CD4-positive, CD25-positive, alpha-beta regulatory T cell (primary cell): ENCODE measurements around the gene NR5A2. TPM values are rescaled to one million over a fixed set of nuclear protein-coding genes. Genes with fewer than 3 reads are reported as not detected.
A peak's percentile ranks its signal among the peaks of the same experiment; 100 is the strongest.

Experiments used
- ATAC-seq, 2 donors: fragments of 150-1000 bp; cut with Tn5 transposase; one replicate each; pipeline ENCODE4 v1.10.0; 2021; ENCODE audit warnings: low read depth in 2 of 2, moderate number of reproducible peaks in 2 of 2, moderate library complexity in 1 of 2
- DNase-seq, 3 donors: peaks; one replicate each; pipeline versions ENCODE4 v3.0.0 to v3.0.0-alpha.2; 2012 to 2022; ENCODE audit warnings: mixed read lengths in 1 of 3
- H3K27ac ChIP-seq: one replicate; pipeline ENCODE4 v1.7.0; 2013; ENCODE audit warnings: mild to moderate bottlenecking, low read length; ENCODE audit not compliant: insufficient read depth, poor library complexity, severe bottlenecking
- H3K27me3 ChIP-seq: one replicate; pipeline ENCODE4 v1.7.0; 2013; ENCODE audit warnings: low read length; ENCODE audit not compliant: control insufficient read depth, insufficient read depth
- H3K36me3 ChIP-seq: one replicate; pipeline ENCODE4 v1.7.0; 2013; ENCODE audit warnings: mild to moderate bottlenecking, low read length, moderate library complexity; ENCODE audit not compliant: control insufficient read depth, insufficient read depth
- H3K4me1 ChIP-seq: 2 replicates; pipeline ENCODE4 v1.7.0; 2013; ENCODE audit warnings: mild to moderate bottlenecking, low read length; ENCODE audit not compliant: insufficient read depth, control insufficient read depth, poor library complexity, severe bottlenecking
- H3K4me3 ChIP-seq: one replicate; pipeline ENCODE4 v1.7.0; 2013; ENCODE audit warnings: low read depth, mild to moderate bottlenecking, low read length, moderate library complexity
- H3K9me3 ChIP-seq, 2 experiments: 1 replicate in 1 of 2; 2 replicates in 1 of 2; pipeline ENCODE4 v1.7.0; 2013; ENCODE audit warnings: low read length in 2 of 2, mild to moderate bottlenecking in 1 of 2, moderate library complexity in 1 of 2; ENCODE audit not compliant: control insufficient read depth in 2 of 2
- H3K27ac Mint-ChIP-seq, 3 donors: one replicate each; pipeline ENCODE4 v1.8.0; 2020 to 2022; ENCODE audit warnings: mild to moderate bottlenecking in 3 of 3, mixed read lengths in 3 of 3, moderate library complexity in 2 of 3
- H3K27me3 Mint-ChIP-seq: one replicate; pipeline ENCODE4 v1.8.0; 2022; ENCODE audit warnings: mild to moderate bottlenecking, mixed read lengths
- H3K36me3 Mint-ChIP-seq: one replicate; pipeline ENCODE4 v1.8.0; 2020; ENCODE audit warnings: mixed read lengths
- H3K4me1 Mint-ChIP-seq, 4 donors: one replicate each; pipeline ENCODE4 v1.8.0; 2020 to 2022; ENCODE audit warnings: mixed read lengths in 4 of 4, mild to moderate bottlenecking in 1 of 4
- H3K4me3 Mint-ChIP-seq, 4 donors: one replicate each; pipeline ENCODE4 v1.8.0; 2020 to 2022; ENCODE audit warnings: mild to moderate bottlenecking in 4 of 4, mixed read lengths in 4 of 4, moderate library complexity in 3 of 4
- H3K9me3 Mint-ChIP-seq, 7 donors: one replicate each; pipeline ENCODE4 v1.8.0; 2020 to 2022; ENCODE audit warnings: mixed read lengths in 7 of 7, mild to moderate bottlenecking in 3 of 7, moderate library complexity in 2 of 7
- polyA plus RNA-seq, 4 donors: library from polyadenylated mRNA; unstranded; fragments of 300-500 nt; fragmentation: Illumina TruSeq; gene quantifications; one replicate each; pipeline ENCODE4 v1.2.3, GENCODE V29; 2021
- total RNA-seq: library from RNA; stranded (reverse); gene quantifications from one replicate; pipeline ENCODE4 v1.2.3, GENCODE V29; 2022

The NR5A2 gene
- total and polyA plus RNA-seq, 5 donors from 2014 or later, result not detected

DNA sequence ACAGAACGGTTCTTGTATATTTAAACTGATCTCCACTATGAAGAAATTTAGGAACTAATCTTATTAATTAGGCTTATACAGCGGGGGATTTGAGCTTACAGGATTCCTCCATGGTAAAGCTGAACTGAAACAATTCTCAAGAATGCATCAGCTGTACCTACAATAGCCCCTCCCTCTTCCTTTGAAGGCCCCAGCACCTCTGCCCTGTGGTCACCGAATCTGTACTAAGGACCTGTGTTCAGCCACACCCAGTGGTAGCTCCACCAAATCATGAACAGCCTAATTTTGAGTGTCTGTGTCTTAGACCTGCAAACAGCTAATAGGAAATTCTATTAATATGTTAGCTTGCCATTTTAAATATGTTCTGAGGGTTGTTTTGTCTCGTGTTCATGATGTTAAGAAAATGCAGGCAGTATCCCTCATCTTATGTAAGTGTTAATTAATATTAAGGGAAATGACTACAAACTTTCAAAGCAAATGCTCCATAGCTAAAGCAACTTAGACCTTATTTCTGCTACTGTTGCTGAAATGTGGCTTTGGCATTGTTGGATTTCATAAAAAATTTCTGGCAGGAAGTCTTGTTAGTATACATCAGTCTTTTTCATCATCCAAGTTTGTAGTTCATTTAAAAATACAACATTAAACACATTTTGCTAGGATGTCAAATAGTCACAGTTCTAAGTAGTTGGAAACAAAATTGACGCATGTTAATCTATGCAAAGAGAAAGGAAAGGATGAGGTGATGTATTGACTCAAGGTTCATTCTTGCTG is 147.2 kb downstream of the NR5A2 start:
- H3K4me3 ChIP-seq, result no peak overlapping the region
- no peaks in the 10 kb centered on the region for H3K36me3 Mint-ChIP-seq
- no peaks in the 10 kb centered on the region for H3K27me3 ChIP-seq
- H3K36me3 ChIP-seq, result no peaks in the 10 kb centered on the region
- peak overlapping the region in 1 of 3 donors; percentile 16 for H3K27ac Mint-ChIP-seq
- H3K4me3 Mint-ChIP-seq, result no peak overlapping the region
- H3K4me1 ChIP-seq, result peaks cover 7% of the 10 kb centered on the region
- ATAC-seq (no peak), DNase-seq (peak in 1 of 3 donors; percentile 22)
- peaks cover 0 to 1% (median 0%) of the 10 kb centered on the region in 7 donors for H3K9me3 Mint-ChIP-seq
- H3K27ac ChIP-seq, result no peak overlapping the region
- peaks cover 0 to 12% (median 10%) of the 10 kb centered on the region in 4 donors for H3K4me1 Mint-ChIP-seq
- H3K9me3 ChIP-seq, result no peaks in the 10 kb centered on the region
- H3K27me3 Mint-ChIP-seq, result peaks cover 17% of the 10 kb centered on the region

GRCh38 chr1:200176181-200176580 is 148.7 kb downstream of the NR5A2 start:
- no peaks in the 10 kb centered on the region for H3K9me3 ChIP-seq
- H3K36me3 ChIP-seq, result no peaks in the 10 kb centered on the region
- ATAC-seq (no peak), DNase-seq (no peak)
- Mint-ChIP-seq H3K36me3 (peaks cover 5% of the 10 kb centered on the region), H3K27ac (no peak overlapping the region), H3K27me3 (peaks cover 16% of the 10 kb centered on the region), H3K9me3 (peaks cover 0 to 1% (median 0%) of the 10 kb centered on the region in 7 donors), H3K4me3 (no peak overlapping the region), H3K4me1 (peaks cover 0 to 12% (median 11%) of the 10 kb centered on the region in 4 donors)
- H3K4me3 ChIP-seq, result no peak overlapping the region
- no peaks in the 10 kb centered on the region for H3K27me3 ChIP-seq
- peaks cover 7% of the 10 kb centered on the region for H3K4me1 ChIP-seq
- no peak overlapping the region for H3K27ac ChIP-seq

- Histone ChIP-seq H3K36me3 (no peaks in the 10 kb centered on the region), H3K27ac (no peak overlapping the region), H3K9me3 (no peaks in the 10 kb centered on the region), H3K27me3 (no peaks in the 10 kb centered on the region), H3K4me1 (peaks cover 7% of the 10 kb centered on the region), H3K4me3 (no peak overlapping the region)
- Mint-ChIP-seq H3K36me3 (peaks cover 5% of the 10 kb centered on the region), H3K4me3 (no peak overlapping the region), H3K27ac (no peak overlapping the region), H3K9me3 (peaks cover 0 to 1% (median 0%) of the 10 kb centered on the region in 7 donors), H3K4me1 (peaks cover 0 to 12% (median 11%) of the 10 kb centered on the region in 4 donors), H3K27me3 (peaks cover 11% of the 10 kb centered on the region)
- no peak for DNase-seq
- ATAC-seq, result no peak
Measured at GRCh38 chr1:200176798-200177197, 149.3 kb downstream of the NR5A2 start.

DNA sequence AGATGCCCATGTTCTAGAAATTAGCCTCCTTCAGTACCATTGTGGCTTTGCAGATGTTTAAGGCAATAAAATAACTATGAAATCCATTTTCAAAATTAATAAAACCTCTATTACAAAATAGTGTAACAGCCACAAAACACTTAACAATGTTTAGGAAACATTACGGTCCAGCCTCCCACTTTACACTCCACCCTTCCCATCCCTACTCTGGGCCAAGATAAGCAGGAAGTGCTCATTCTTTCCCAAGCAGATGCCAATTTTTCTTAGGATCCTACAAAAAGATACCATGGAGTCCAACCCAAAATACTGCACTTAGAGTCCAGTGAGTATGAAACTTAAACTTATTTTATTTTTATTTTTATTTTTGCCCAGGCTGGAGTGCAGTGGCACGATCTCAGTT is 150.8 kb downstream of the NR5A2 start:
- no peak overlapping the region for H3K4me3 ChIP-seq
- peaks cover 10% of the 10 kb centered on the region for H3K27me3 Mint-ChIP-seq
- H3K4me3 Mint-ChIP-seq, result no peak overlapping the region
- peaks cover 7% of the 10 kb centered on the region for H3K4me1 ChIP-seq
- H3K27ac Mint-ChIP-seq, result no peak overlapping the region
- H3K27ac ChIP-seq, result no peak overlapping the region
- no peaks in the 10 kb centered on the region for H3K36me3 ChIP-seq
- no peaks in the 10 kb centered on the region for H3K27me3 ChIP-seq
- ATAC-seq (no peak), DNase-seq (no peak)
- no peaks in the 10 kb centered on the region for H3K9me3 ChIP-seq
- H3K4me1 Mint-ChIP-seq, result peaks cover 0 to 15% (median 10%) of the 10 kb centered on the region in 4 donors
- peaks cover 0 to 3% (median 0%) of the 10 kb centered on the region in 7 donors for H3K9me3 Mint-ChIP-seq
- H3K36me3 Mint-ChIP-seq, result peaks cover 5% of the 10 kb centered on the region

DNA sequence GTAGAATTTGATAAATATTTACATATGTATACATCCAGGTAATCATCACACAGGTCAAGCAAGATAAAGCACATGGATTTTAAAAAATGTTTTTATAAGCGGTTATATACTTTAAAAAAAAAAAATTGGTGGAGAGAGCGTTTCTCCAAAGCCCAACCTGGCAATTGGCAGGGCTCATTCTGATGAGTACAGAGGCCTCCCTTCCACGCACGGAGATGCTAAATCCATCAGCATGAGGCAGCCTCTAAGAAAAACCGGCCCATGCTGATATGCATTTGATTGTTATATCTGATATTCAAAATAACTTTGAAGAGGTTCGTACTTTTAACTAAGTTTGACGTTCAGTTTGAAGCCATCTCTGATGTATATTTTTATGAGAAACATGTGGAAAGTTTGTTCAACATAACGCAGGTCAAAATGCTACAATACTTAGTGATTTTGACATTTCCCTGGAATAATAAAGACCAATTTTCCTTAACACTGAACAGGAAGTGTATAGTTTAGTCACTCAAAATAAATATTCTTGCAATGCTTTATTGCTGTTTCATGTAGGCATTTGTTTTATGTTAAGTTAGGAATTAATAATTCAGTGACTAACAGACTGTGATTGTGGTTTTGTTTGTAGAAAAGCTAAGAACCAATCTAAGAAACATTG is 151.7 kb downstream of the NR5A2 start:
- no peaks in the 10 kb centered on the region for H3K36me3 ChIP-seq
- no peaks in the 10 kb centered on the region for H3K9me3 ChIP-seq
- Mint-ChIP-seq H3K4me1 (peaks cover 5 to 18% (median 8%) of the 10 kb centered on the region in 4 donors), H3K4me3 (no peak overlapping the region), H3K27ac (no peak overlapping the region), H3K36me3 (peaks cover 5% of the 10 kb centered on the region), H3K9me3 (peaks cover 0 to 2% (median 0%) of the 10 kb centered on the region in 7 donors), H3K27me3 (peaks cover under 1% of the 10 kb centered on the region)
- no peak overlapping the region for H3K27ac ChIP-seq
- peaks cover 4% of the 10 kb centered on the region for H3K4me1 ChIP-seq
- no peaks in the 10 kb centered on the region for H3K27me3 ChIP-seq
- no peak overlapping the region for H3K4me3 ChIP-seq
- ATAC-seq (no peak), DNase-seq (no peak)

DNA sequence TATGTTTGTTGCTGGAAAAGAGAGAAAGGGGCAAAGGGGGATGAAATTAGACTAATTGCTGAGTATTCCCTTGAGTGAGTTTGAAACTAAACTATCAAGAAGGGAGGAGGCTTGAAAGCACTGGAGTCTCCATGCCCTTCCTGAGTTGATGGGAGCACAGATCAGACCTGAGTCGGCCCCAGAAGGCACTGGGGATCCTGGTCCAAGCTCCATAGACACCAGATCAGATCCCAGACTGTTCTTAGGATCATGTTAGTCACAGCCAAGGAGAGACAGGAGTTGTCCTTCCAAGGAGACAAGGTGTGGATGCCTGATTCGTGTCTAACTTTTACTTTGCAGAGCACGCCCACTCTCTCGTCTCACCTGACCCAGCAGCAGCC is 152.3 kb downstream of the NR5A2 start:
- H3K36me3 Mint-ChIP-seq, result peaks cover 5% of the 10 kb centered on the region
- no peak overlapping the region for H3K27ac ChIP-seq
- DNase-seq (no peak), ATAC-seq (no peak)
- no peaks in the 10 kb centered on the region for H3K27me3 Mint-ChIP-seq
- H3K9me3 ChIP-seq, result no peaks in the 10 kb centered on the region
- H3K27me3 ChIP-seq, result no peaks in the 10 kb centered on the region
- H3K9me3 Mint-ChIP-seq, result peaks cover 0 to 2% (median 0%) of the 10 kb centered on the region in 7 donors
- H3K27ac Mint-ChIP-seq, result no peak overlapping the region
- H3K4me1 ChIP-seq, result peaks cover 4% of the 10 kb centered on the region
- peaks cover 6 to 18% (median 7%) of the 10 kb centered on the region in 4 donors for H3K4me1 Mint-ChIP-seq
- H3K4me3 Mint-ChIP-seq, result no peak overlapping the region
- H3K4me3 ChIP-seq, result no peak overlapping the region
- H3K36me3 ChIP-seq, result no peaks in the 10 kb centered on the region

- peaks cover 5% of the 10 kb centered on the region for H3K27me3 Mint-ChIP-seq
- H3K27ac Mint-ChIP-seq, result peak overlapping the region in 1 of 3 donors; percentile 16
- no peak for DNase-seq
- ATAC-seq, result no peak
- Histone ChIP-seq H3K27me3 (no peaks in the 10 kb centered on the region), H3K36me3 (no peaks in the 10 kb centered on the region), H3K4me3 (no peak overlapping the region), H3K4me1 (peaks cover 7% of the 10 kb centered on the region), H3K9me3 (no peaks in the 10 kb centered on the region), H3K27ac (no peak overlapping the region)
- H3K36me3 Mint-ChIP-seq, result peaks cover 5% of the 10 kb centered on the region
- no peak overlapping the region for H3K4me3 Mint-ChIP-seq
- H3K4me1 Mint-ChIP-seq, result peaks cover 10 to 26% (median 13%) of the 10 kb centered on the region in 4 donors
- H3K9me3 Mint-ChIP-seq, result peaks cover 0 to 3% (median 0%) of the 10 kb centered on the region in 7 donors
Measured at GRCh38 chr1:200180821-200181220, 153.3 kb downstream of the NR5A2 start.
